ENCODE results near the gene PPME1. TPM values are rescaled to one million over a fixed set of nuclear protein-coding genes. Genes with fewer than 3 reads are reported as not detected.
A peak's percentile ranks its signal among the peaks of the same experiment; 100 is the strongest.

The PPME1 gene
- total RNA-seq, 1 experiment from 2014 or later: 99.4 TPM

- CTCF ChIA-PET: no interaction called here
- BruUV-seq (replicated peaks): no TSS peak
- peak; percentile 59; the same call in 1 of the 2 replicates for ATAC-seq
Observed at GRCh38 chr11:74162681-74163467, 8.2 kb upstream of the PPME1 start.

DNA sequence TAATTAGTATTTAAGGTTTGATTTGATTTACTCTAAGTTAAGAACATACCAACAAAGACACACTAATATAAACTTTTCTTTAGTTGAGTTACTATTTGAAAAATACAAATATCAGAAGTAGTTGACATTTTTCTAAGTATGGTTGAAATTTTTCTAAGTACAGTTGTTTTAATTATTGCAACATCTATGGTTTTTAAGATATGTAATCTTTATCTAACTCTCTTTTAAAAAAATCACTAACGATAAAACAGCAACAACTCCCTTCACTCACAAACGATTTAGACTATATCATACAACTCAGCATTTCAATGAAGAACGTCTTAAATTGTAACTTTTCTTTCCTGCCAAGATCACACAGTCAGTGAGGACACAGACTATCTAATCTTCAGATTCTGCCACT, 2.3 kb upstream of the PPME1 start:
- DNase-seq (ENCODE audit: low read depth, low spot score): no peak
- ATAC-seq: no peak
- intact Hi-C loops (cut with micrococcal nuclease; ENCODE audit: unreplicated experiment) (no loop called here), in situ Hi-C loops (cut with HindIII; ENCODE audit: low pct_unique_long_range_greater_than_20kb, low sequenced_read_pairs) (no loop called here)
- no peak for TF ChIP-seq TCF7L2 (IDR thresholded peaks at IDR 0.05; ENCODE audit: low read depth, low read length)
- TF ChIP-seq POLR2AphosphoS5 (IDR thresholded peaks at IDR 0.05; ENCODE audit: low read depth, low read length): no peak
- TF ChIP-seq, protein P1, sequence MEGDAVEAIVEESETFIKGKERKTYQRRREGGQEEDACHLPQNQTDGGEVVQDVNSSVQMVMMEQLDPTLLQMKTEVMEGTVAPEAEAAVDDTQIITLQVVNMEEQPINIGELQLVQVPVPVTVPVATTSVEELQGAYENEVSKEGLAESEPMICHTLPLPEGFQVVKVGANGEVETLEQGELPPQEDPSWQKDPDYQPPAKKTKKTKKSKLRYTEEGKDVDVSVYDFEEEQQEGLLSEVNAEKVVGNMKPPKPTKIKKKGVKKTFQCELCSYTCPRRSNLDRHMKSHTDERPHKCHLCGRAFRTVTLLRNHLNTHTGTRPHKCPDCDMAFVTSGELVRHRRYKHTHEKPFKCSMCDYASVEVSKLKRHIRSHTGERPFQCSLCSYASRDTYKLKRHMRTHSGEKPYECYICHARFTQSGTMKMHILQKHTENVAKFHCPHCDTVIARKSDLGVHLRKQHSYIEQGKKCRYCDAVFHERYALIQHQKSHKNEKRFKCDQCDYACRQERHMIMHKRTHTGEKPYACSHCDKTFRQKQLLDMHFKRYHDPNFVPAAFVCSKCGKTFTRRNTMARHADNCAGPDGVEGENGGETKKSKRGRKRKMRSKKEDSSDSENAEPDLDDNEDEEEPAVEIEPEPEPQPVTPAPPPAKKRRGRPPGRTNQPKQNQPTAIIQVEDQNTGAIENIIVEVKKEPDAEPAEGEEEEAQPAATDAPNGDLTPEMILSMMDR (IDR thresholded peaks at IDR 0.05): no peak
- no peak for TF ChIP-seq REST (IDR thresholded peaks at IDR 0.05; ENCODE audit: insufficient read depth in 1 of 2, low read depth in 2 of 2, low read length in 1 of 2)
- no peak for TF ChIP-seq SIN3A (IDR thresholded peaks at IDR 0.05; ENCODE audit: borderline replicate concordance, insufficient read depth, low read depth, low read length)
- peak overlapping the region in 1 of 2 experiments; percentile 97; a peak in 2 of 4 replicates for H3K4me3 ChIP-seq (ENCODE audit: low read depth in 2 of 2, low read length in 2 of 2)
- no peaks in the 10 kb centered on the region for H3K9me3 ChIP-seq (ENCODE audit: control insufficient read depth, insufficient read depth, low read depth, low read length)
- H3K27me3 ChIP-seq (ENCODE audit: control insufficient read depth, insufficient read depth, low read length): no peaks in the 10 kb centered on the region
- peaks cover 21% of the 10 kb centered on the region for H3K4me1 ChIP-seq (ENCODE audit: control insufficient read depth, insufficient read depth, low read length)
- POLR2A ChIA-PET: no interaction called here
- peak overlapping the region; percentile 99; the same call in 1 of the 2 replicates for H3K27ac ChIP-seq (ENCODE audit: low read length)
- H3K36me3 ChIP-seq (ENCODE audit: control insufficient read depth, insufficient read depth, low read length): peaks cover 34% of the 10 kb centered on the region
- BruUV-seq (replicated peaks): no TSS peak
- CTCF ChIA-PET: no interaction called here

More at GRCh38 chr11:74162681-74163467, 8.2 kb upstream of the PPME1 start:
- Histone ChIP-seq H3K36me3 (ENCODE audit: control insufficient read depth, insufficient read depth, low read length) (peaks cover 34% of the 10 kb centered on the region), H3K9me3 (ENCODE audit: control insufficient read depth, insufficient read depth, low read depth, low read length) (no peaks in the 10 kb centered on the region), H3K27ac (ENCODE audit: low read length) (no peak overlapping the region), H3K27me3 (ENCODE audit: control insufficient read depth, insufficient read depth, low read length) (no peaks in the 10 kb centered on the region), H3K4me1 (ENCODE audit: control insufficient read depth, insufficient read depth, low read length) (no peaks in the 10 kb centered on the region), H3K4me3 (ENCODE audit: low read depth in 2 of 2, low read length in 2 of 2) (no peak overlapping the region)
- in situ Hi-C loops (cut with HindIII; ENCODE audit: low pct_unique_long_range_greater_than_20kb, low sequenced_read_pairs): no loop called here
- DNase-seq (ENCODE audit: low read depth, low spot score): no peak
- intact Hi-C loops (cut with micrococcal nuclease; ENCODE audit: unreplicated experiment): no loop called here
- POLR2A ChIA-PET: no interaction called here
- TF ChIP-seq REST (IDR thresholded peaks at IDR 0.05; ENCODE audit: insufficient read depth in 1 of 2, low read depth in 2 of 2, low read length in 1 of 2) (no peak), TCF7L2 (IDR thresholded peaks at IDR 0.05; ENCODE audit: low read depth, low read length) (no peak), POLR2AphosphoS5 (IDR thresholded peaks at IDR 0.05; ENCODE audit: low read depth, low read length) (no peak), SIN3A (IDR thresholded peaks at IDR 0.05; ENCODE audit: borderline replicate concordance, insufficient read depth, low read depth, low read length) (no peak)
- TF ChIP-seq, protein P1 (IDR thresholded peaks at IDR 0.05): no peak
